Neural progenitor cell (in vitro differentiated cells): Measurements from ENCODE around the gene TTC8. TPM values are rescaled to one million over a fixed set of nuclear protein-coding genes. Genes with fewer than 3 reads are reported as not detected.

Experiments
- DNase-seq: peaks from one replicate; pipeline ENCODE4 v3.0.0-alpha.2; 2016; ENCODE audit warnings: low spot score
- H2AFZ ChIP-seq: fragments of 200-600 bp; sonication (generic); replicated peaks from 2 replicates; pipeline ENCODE4 v1.6.1; 2016; ENCODE audit warnings: antibody characterized with exemption
- H3F3A ChIP-seq: fragments of 200-600 bp; sonication (generic); 2 replicates; pipeline ENCODE4 v1.6.1; 2016; ENCODE audit warnings: antibody characterized with exemption, low read depth
- H3K27ac ChIP-seq: fragments of 200-600 bp; sonication (generic); 2 replicates; pipeline ENCODE4 v1.5.1; 2016; ENCODE audit warnings: mild to moderate bottlenecking
- H3K27me3 ChIP-seq: fragments of 200-600 bp; sonication (generic); 2 replicates; pipeline ENCODE4 v1.6.1; 2016; ENCODE audit warnings: mild to moderate bottlenecking, moderate library complexity
- H3K36me3 ChIP-seq: fragments of 200-600 bp; sonication (generic); 2 replicates; pipeline ENCODE4 v1.5.1; 2016
- H3K4me1 ChIP-seq: fragments of 200-600 bp; sonication (generic); 2 replicates; pipeline ENCODE4 v1.6.1; 2016; ENCODE audit warnings: mixed run types
- H3K4me2 ChIP-seq: fragments of 200-600 bp; sonication (generic); 2 replicates; pipeline ENCODE4 v1.6.1; 2016
- H3K4me3 ChIP-seq: fragments of 200-600 bp; sonication (generic); 2 replicates; pipeline ENCODE4 v1.5.1; 2016
- H3K79me2 ChIP-seq: fragments of 200-600 bp; sonication (generic); 2 replicates; pipeline ENCODE4 v1.6.1; 2016; ENCODE audit warnings: low read depth
- H3K9ac ChIP-seq: fragments of 200-600 bp; sonication (generic); 2 replicates; pipeline ENCODE4 v1.6.1; 2016
- H3K9me3 ChIP-seq: fragments of 200-600 bp; sonication (generic); 2 replicates; pipeline ENCODE4 v1.5.1; 2016; ENCODE audit warnings: low read depth
- H4K20me1 ChIP-seq: fragments of 200-600 bp; sonication (generic); 2 replicates; pipeline ENCODE4 v1.6.1; 2016; ENCODE audit warnings: low read depth
- H3K27ac Mint-ChIP-seq: 3 replicates; pipeline ENCODE4 v1.8.0; 2021; ENCODE audit warnings: mixed read lengths
- H3K27me3 Mint-ChIP-seq: 2 replicates; pipeline ENCODE4 v1.8.0; 2022; ENCODE audit warnings: low read depth, mild to moderate bottlenecking, inconsistent platforms, moderate library complexity, mixed read lengths; ENCODE audit not compliant: insufficient read depth
- H3K36me3 Mint-ChIP-seq: 3 replicates; pipeline ENCODE4 v1.8.0; 2021; ENCODE audit warnings: mixed read lengths
- H3K4me1 Mint-ChIP-seq: 3 replicates; pipeline ENCODE4 v1.8.0; 2021; ENCODE audit warnings: mixed read lengths
- H3K4me3 Mint-ChIP-seq: 3 replicates; pipeline ENCODE4 v1.8.0; 2021; ENCODE audit warnings: mild to moderate bottlenecking, moderate library complexity, mixed read lengths
- H3K9me3 Mint-ChIP-seq: 3 replicates; pipeline ENCODE4 v1.8.0; 2020; ENCODE audit warnings: mixed read lengths
- CTCF ChIP-seq: fragments of 200-600 bp; sonication (generic); IDR thresholded peaks from 2 replicates; pipeline ENCODE4 v1.5.1; 2017; ENCODE audit warnings: antibody characterized with exemption, mild to moderate bottlenecking
- EZH2 ChIP-seq: fragments of 200-600 bp; sonication (generic); IDR thresholded peaks from 2 replicates; pipeline ENCODE4 v1.6.1; 2017; ENCODE audit warnings: antibody characterized with exemption, mild to moderate bottlenecking, moderate library complexity
- EZH2phosphoT487 ChIP-seq: fragments of 200-600 bp; sonication (generic); IDR thresholded peaks from 2 replicates; pipeline ENCODE4 v1.6.1; 2017; ENCODE audit warnings: antibody characterized with exemption
- total RNA-seq: library from RNA; depleted of rRNA; stranded (reverse); fragments of >200 nt; gene quantifications from 2 replicates; pipeline ENCODE4 v1.2.3, GENCODE V29; 2015; ENCODE audit warnings: low replicate concordance

The TTC8 gene
- total RNA-seq, 1 donor from 2014 or later = 35.0 TPM

- no peaks in the 10 kb centered on the region for H3K36me3 ChIP-seq
- Mint-ChIP-seq H3K27ac (no peak overlapping the region), H3K4me3 (no peak overlapping the region), H3K36me3 (peaks cover 12% of the 10 kb centered on the region), H3K9me3 (peaks cover 5% of the 10 kb centered on the region), H3K27me3 (no peaks in the 10 kb centered on the region), H3K4me1 (no peaks in the 10 kb centered on the region)
- no peak overlapping the region for H2AFZ ChIP-seq
- H3K9me3 ChIP-seq = no peaks in the 10 kb centered on the region
- no peak overlapping the region for H3K4me2 ChIP-seq
- peaks cover 3% of the 10 kb centered on the region for H3K79me2 ChIP-seq
- H3K9ac ChIP-seq = no peak overlapping the region
- no peak overlapping the region for H3K27ac ChIP-seq
- H3K4me3 ChIP-seq = no peak overlapping the region
- H3K4me1 ChIP-seq = no peaks in the 10 kb centered on the region
- no peaks in the 10 kb centered on the region for H3K27me3 ChIP-seq
- H4K20me1 ChIP-seq = peaks cover 12% of the 10 kb centered on the region
- H3F3A ChIP-seq = no peaks in the 10 kb centered on the region
- no peak for DNase-seq
- TF ChIP-seq EZH2 (no peak), CTCF (no peak), EZH2phosphoT487 (no peak)
Measured at GRCh38 chr14:88835661-88836060, 11.2 kb downstream of the TTC8 start.

- Mint-ChIP-seq H3K4me1 (no peaks in the 10 kb centered on the region), H3K36me3 (peaks cover 5% of the 10 kb centered on the region), H3K27ac (no peak overlapping the region), H3K4me3 (no peak overlapping the region), H3K27me3 (no peaks in the 10 kb centered on the region), H3K9me3 (no peaks in the 10 kb centered on the region)
- DNase-seq = no peak
- no peaks in the 10 kb centered on the region for H3F3A ChIP-seq
- no peaks in the 10 kb centered on the region for H3K9me3 ChIP-seq
- H3K27me3 ChIP-seq = no peaks in the 10 kb centered on the region
- no peak overlapping the region for H3K27ac ChIP-seq
- peaks cover 12% of the 10 kb centered on the region for H4K20me1 ChIP-seq
- H3K4me2 ChIP-seq = no peak overlapping the region
- no peak overlapping the region for H2AFZ ChIP-seq
- no peak overlapping the region for H3K9ac ChIP-seq
- H3K79me2 ChIP-seq = peaks cover 3% of the 10 kb centered on the region
- TF ChIP-seq EZH2phosphoT487 (no peak), CTCF (no peak), EZH2 (no peak)
- H3K4me3 ChIP-seq = no peak overlapping the region
- no peaks in the 10 kb centered on the region for H3K4me1 ChIP-seq
- H3K36me3 ChIP-seq = peaks cover 4% of the 10 kb centered on the region
Measured at GRCh38 chr14:88837495-88837894, 13.0 kb downstream of the TTC8 start.

GRCh38 chr14:88838015-88838414, 13.6 kb downstream of the TTC8 start:
- Mint-ChIP-seq H3K36me3 (peaks cover 5% of the 10 kb centered on the region), H3K4me1 (no peaks in the 10 kb centered on the region), H3K9me3 (no peaks in the 10 kb centered on the region), H3K4me3 (no peak overlapping the region), H3K27ac (no peak overlapping the region), H3K27me3 (no peaks in the 10 kb centered on the region)
- H3K79me2 ChIP-seq = peaks cover 3% of the 10 kb centered on the region
- DNase-seq = no peak
- no peaks in the 10 kb centered on the region for H3K4me1 ChIP-seq
- H2AFZ ChIP-seq = no peak overlapping the region
- no peak overlapping the region for H3K4me3 ChIP-seq
- no peak overlapping the region for H3K9ac ChIP-seq
- H3K4me2 ChIP-seq = no peak overlapping the region
- TF ChIP-seq EZH2 = no peak
- TF ChIP-seq CTCF = no peak
- TF ChIP-seq EZH2phosphoT487 = no peak
- H3K9me3 ChIP-seq = no peaks in the 10 kb centered on the region
- H4K20me1 ChIP-seq = peaks cover 12% of the 10 kb centered on the region
- H3F3A ChIP-seq = no peaks in the 10 kb centered on the region
- peaks cover 4% of the 10 kb centered on the region for H3K36me3 ChIP-seq
- H3K27ac ChIP-seq = no peak overlapping the region
- H3K27me3 ChIP-seq = no peaks in the 10 kb centered on the region

GRCh38 chr14:88840926-88841325, 16.5 kb downstream of the TTC8 start:
- Histone ChIP-seq H3K4me2 (no peak overlapping the region), H3K27ac (no peak overlapping the region), H2AFZ (no peak overlapping the region), H3K79me2 (no peaks in the 10 kb centered on the region), H3K4me1 (no peaks in the 10 kb centered on the region), H3K36me3 (peaks cover 11% of the 10 kb centered on the region), H4K20me1 (peaks cover 7% of the 10 kb centered on the region), H3F3A (no peaks in the 10 kb centered on the region), H3K9ac (no peak overlapping the region), H3K27me3 (no peaks in the 10 kb centered on the region), H3K4me3 (no peak overlapping the region), H3K9me3 (no peaks in the 10 kb centered on the region)
- Mint-ChIP-seq H3K36me3 (peaks cover 7% of the 10 kb centered on the region), H3K27ac (no peak overlapping the region), H3K4me1 (no peaks in the 10 kb centered on the region), H3K4me3 (no peak overlapping the region), H3K27me3 (no peaks in the 10 kb centered on the region), H3K9me3 (no peaks in the 10 kb centered on the region)
- TF ChIP-seq EZH2 = no peak
- TF ChIP-seq CTCF = no peak
- TF ChIP-seq EZH2phosphoT487 = no peak
- no peak for DNase-seq
